Neural cell (in vitro differentiated cells): Measurements from ENCODE around the gene FAM32A. TPM values are rescaled to one million over a fixed set of nuclear protein-coding genes. Genes with fewer than 3 reads are reported as not detected.

ENCODE experiments used
- H2AFZ ChIP-seq: fragments of 200-600, 300-800 bp; sonication (generic), shearing (Covaris generic); 2 replicates; pipeline ENCODE4 v1.6.0; 2014; ENCODE audit warnings: low read depth, mild to moderate bottlenecking, antibody characterized with exemption, low read length, moderate library complexity
- H3F3A ChIP-seq: fragments of 200-600 bp; shearing (Covaris generic); 2 replicates; pipeline ENCODE4 v1.6.1; 2016; ENCODE audit warnings: mild to moderate bottlenecking, moderate library complexity, mixed read lengths, antibody characterized with exemption, low read length; ENCODE audit not compliant: insufficient read depth, poor library complexity, severe bottlenecking
- H3K27ac ChIP-seq: fragments of 200-600, 300-800 bp; sonication (generic), shearing (Covaris generic); 2 replicates; pipeline ENCODE4 v1.5.1; 2014; ENCODE audit warnings: mild to moderate bottlenecking, low read length, moderate library complexity
- H3K27me3 ChIP-seq: fragments of 300-800, 200-600 bp; sonication (generic), shearing (Covaris generic); 2 replicates; pipeline ENCODE4 v1.6.0; 2014; ENCODE audit warnings: mild to moderate bottlenecking, low read depth, low read length, moderate library complexity; ENCODE audit not compliant: insufficient read depth
- H3K36me3 ChIP-seq: fragments of 300-800, 200-600 bp; sonication (generic), shearing (Covaris generic); 2 replicates; pipeline ENCODE4 v1.5.1; 2014; ENCODE audit warnings: mild to moderate bottlenecking, antibody characterized with exemption, low read length, moderate library complexity; ENCODE audit not compliant: insufficient read depth
- H3K4me2 ChIP-seq: fragments of 300-800, 200-600 bp; sonication (generic), shearing (Covaris generic); 2 replicates; pipeline ENCODE4 v1.6.0; 2014; ENCODE audit warnings: mild to moderate bottlenecking, low read length
- H3K4me3 ChIP-seq: fragments of 300-800, 200-600 bp; sonication (generic), shearing (Covaris generic); 2 replicates; pipeline ENCODE4 v1.5.1; 2014; ENCODE audit warnings: mild to moderate bottlenecking, low read length, moderate library complexity
- H3K79me2 ChIP-seq: fragments of 200-600 bp; shearing (Covaris generic); replicated peaks from 2 replicates; pipeline ENCODE4 v1.6.0; 2014; ENCODE audit warnings: mild to moderate bottlenecking, low read length, moderate library complexity; ENCODE audit not compliant: insufficient read depth
- H3K9ac ChIP-seq: fragments of 300-800, 200-600 bp; sonication (generic), shearing (Covaris generic); 2 replicates; pipeline ENCODE4 v1.6.1; 2016; ENCODE audit warnings: mild to moderate bottlenecking, low read length, mixed read lengths
- H3K9me2 ChIP-seq: fragments of 200-600 bp; shearing (Covaris generic); 2 replicates; pipeline ENCODE4 v1.6.1; 2016; ENCODE audit warnings: mild to moderate bottlenecking, low read length, mixed read lengths; ENCODE audit not compliant: insufficient read depth
- H3K9me3 ChIP-seq: fragments of 200-600, 300-800 bp; sonication (generic), shearing (Covaris generic); 2 replicates; pipeline ENCODE4 v1.6.1; 2016; ENCODE audit warnings: mild to moderate bottlenecking, mixed run types, low read length, moderate library complexity, mixed read lengths
- H4K20me1 ChIP-seq: fragments of 200-600 bp; shearing (Covaris generic); 2 replicates; pipeline ENCODE4 v1.6.1; 2016; ENCODE audit warnings: mild to moderate bottlenecking, mixed run types; ENCODE audit not compliant: insufficient read depth
- EP300 ChIP-seq: fragments of 450-650 bp; conservative IDR thresholded peaks from 2 replicates; pipeline ENCODE4 v1.6.1; 2014; ENCODE audit warnings: antibody characterized with exemption, mild to moderate bottlenecking, moderate library complexity; ENCODE audit not compliant: poor library complexity, severe bottlenecking
- EZH2 ChIP-seq: fragments of 200-600, 300-800 bp; shearing (Covaris generic), sonication (generic); IDR thresholded peaks from 2 replicates; pipeline ENCODE4 v1.6.1; 2014; ENCODE audit warnings: antibody characterized with exemption, low read length, borderline replicate concordance, mild to moderate bottlenecking; ENCODE audit not compliant: insufficient read depth, poor library complexity, severe bottlenecking
- MXI1 ChIP-seq: fragments of 450-650 bp; conservative IDR thresholded peaks from 2 replicates; pipeline ENCODE4 v1.6.1; 2014; ENCODE audit warnings: antibody characterized with exemption, mild to moderate bottlenecking; ENCODE audit not compliant: poor library complexity, severe bottlenecking
- POLR2AphosphoS5 ChIP-seq: IDR thresholded peaks from 2 replicates; pipeline ENCODE4 v1.6.1; 2012
- RAD21 ChIP-seq: fragments of 450-650 bp; conservative IDR thresholded peaks from 2 replicates; pipeline ENCODE4 v1.6.1; 2014; ENCODE audit warnings: antibody characterized with exemption, mild to moderate bottlenecking, moderate library complexity
- SMC3 ChIP-seq: fragments of 450-650 bp; conservative IDR thresholded peaks from 2 replicates; pipeline ENCODE4 v1.6.1; 2014; ENCODE audit warnings: antibody characterized with exemption, mild to moderate bottlenecking, moderate library complexity; ENCODE audit not compliant: poor library complexity
- TAF1 ChIP-seq: IDR thresholded peaks from 2 replicates; pipeline ENCODE4 v1.6.1; 2012; ENCODE audit warnings: low read depth
- polyA plus RNA-seq: library from polyadenylated mRNA; depleted of rRNA; stranded (reverse); fragments of >200 nt; gene quantifications from 2 replicates; pipeline ENCODE4 v1.2.3, GENCODE V29; 2014
- TF ChIP-seq, protein P1 (sequence below): IDR thresholded peaks from 2 replicates; pipeline ENCODE4 v1.6.1; 2012; ENCODE audit warnings: borderline replicate concordance
- TF ChIP-seq, protein P2 (sequence below): fragments of 450-650 bp; IDR thresholded peaks from 2 replicates; pipeline ENCODE4 v1.5.1; 2014; ENCODE audit warnings: antibody characterized with exemption, mild to moderate bottlenecking, moderate library complexity; ENCODE audit not compliant: poor library complexity, severe bottlenecking

Gene FAM32A
- polyA plus RNA-seq, 1 donor from 2014 or later = 545 TPM

DNA sequence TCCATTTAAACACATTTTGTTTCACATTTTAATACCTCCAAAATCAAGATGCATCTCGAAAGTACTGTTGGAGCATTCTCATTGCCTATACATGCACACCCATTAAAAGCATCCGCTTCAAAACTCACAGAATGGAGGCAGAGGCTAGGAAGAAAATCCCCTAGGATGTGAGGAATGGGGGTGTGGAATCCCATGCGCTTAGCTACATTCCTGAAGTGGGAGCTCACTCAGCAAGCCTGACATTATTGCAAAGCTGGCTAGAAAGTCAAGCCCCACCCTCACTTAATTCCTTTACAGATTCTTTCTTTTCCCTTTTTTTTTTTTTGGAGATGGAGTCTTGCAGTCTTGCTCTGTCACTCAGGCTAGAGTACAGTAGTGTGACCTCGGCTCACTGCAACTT lies 4.6 kb upstream of the FAM32A start:
- H3K4me2 ChIP-seq = no peak overlapping the region
- H3K9me2 ChIP-seq = no peaks in the 10 kb centered on the region
- H4K20me1 ChIP-seq = no peaks in the 10 kb centered on the region
- H3K9ac ChIP-seq = no peak overlapping the region
- no peaks in the 10 kb centered on the region for H3F3A ChIP-seq
- no peaks in the 10 kb centered on the region for H3K9me3 ChIP-seq
- peaks cover 3% of the 10 kb centered on the region for H3K79me2 ChIP-seq
- no peak for TF ChIP-seq TAF1
- no peak for TF ChIP-seq POLR2AphosphoS5
- TF ChIP-seq, protein P1, sequence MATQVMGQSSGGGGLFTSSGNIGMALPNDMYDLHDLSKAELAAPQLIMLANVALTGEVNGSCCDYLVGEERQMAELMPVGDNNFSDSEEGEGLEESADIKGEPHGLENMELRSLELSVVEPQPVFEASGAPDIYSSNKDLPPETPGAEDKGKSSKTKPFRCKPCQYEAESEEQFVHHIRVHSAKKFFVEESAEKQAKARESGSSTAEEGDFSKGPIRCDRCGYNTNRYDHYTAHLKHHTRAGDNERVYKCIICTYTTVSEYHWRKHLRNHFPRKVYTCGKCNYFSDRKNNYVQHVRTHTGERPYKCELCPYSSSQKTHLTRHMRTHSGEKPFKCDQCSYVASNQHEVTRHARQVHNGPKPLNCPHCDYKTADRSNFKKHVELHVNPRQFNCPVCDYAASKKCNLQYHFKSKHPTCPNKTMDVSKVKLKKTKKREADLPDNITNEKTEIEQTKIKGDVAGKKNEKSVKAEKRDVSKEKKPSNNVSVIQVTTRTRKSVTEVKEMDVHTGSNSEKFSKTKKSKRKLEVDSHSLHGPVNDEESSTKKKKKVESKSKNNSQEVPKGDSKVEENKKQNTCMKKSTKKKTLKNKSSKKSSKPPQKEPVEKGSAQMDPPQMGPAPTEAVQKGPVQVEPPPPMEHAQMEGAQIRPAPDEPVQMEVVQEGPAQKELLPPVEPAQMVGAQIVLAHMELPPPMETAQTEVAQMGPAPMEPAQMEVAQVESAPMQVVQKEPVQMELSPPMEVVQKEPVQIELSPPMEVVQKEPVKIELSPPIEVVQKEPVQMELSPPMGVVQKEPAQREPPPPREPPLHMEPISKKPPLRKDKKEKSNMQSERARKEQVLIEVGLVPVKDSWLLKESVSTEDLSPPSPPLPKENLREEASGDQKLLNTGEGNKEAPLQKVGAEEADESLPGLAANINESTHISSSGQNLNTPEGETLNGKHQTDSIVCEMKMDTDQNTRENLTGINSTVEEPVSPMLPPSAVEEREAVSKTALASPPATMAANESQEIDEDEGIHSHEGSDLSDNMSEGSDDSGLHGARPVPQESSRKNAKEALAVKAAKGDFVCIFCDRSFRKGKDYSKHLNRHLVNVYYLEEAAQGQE = no peak
- TF ChIP-seq SMC3 = no peak
- H2AFZ ChIP-seq = no peak overlapping the region
- no peak overlapping the region for H3K4me3 ChIP-seq
- no peaks in the 10 kb centered on the region for H3K36me3 ChIP-seq
- no peak overlapping the region for H3K27ac ChIP-seq
- no peaks in the 10 kb centered on the region for H3K27me3 ChIP-seq

DNA sequence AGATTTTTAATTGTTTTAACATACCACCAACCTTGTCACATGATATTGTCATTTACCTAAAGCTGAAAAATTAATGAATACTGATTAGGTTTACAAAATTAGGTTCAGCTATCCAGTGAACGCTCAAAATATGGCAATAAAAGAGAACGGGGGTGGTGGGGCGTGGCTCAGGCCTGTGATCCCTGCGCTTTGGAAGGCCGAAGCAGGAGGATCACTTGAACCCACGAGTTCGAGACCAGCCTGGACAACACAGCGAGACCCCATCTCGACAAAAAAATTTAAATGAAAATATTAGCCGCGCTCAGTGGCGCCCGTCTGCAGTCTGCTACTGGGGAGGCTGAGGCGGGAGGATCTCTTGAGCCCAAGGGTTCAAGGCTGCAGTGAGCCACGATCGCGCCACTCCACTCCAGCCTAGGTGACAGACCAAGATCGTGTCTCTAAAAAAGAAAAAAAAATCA lies 516 bp upstream of the FAM32A start:
- Histone ChIP-seq H3K27ac (peak overlapping the region; percentile 82), H3K9me3 (no peaks in the 10 kb centered on the region), H3K27me3 (no peaks in the 10 kb centered on the region), H3K9me2 (no peaks in the 10 kb centered on the region), H2AFZ (peak overlapping the region; percentile 100), H3K4me3 (peak overlapping the region; percentile 82), H3K9ac (peak overlapping the region; percentile 66), H3F3A (no peaks in the 10 kb centered on the region), H3K36me3 (no peaks in the 10 kb centered on the region), H3K79me2 (peaks cover 21% of the 10 kb centered on the region), H3K4me2 (peak overlapping the region; percentile 83), H4K20me1 (no peaks in the 10 kb centered on the region)
- TF ChIP-seq EZH2 (no peak), SMC3 (no peak), RAD21 (no peak), MXI1 (no peak), EP300 (no peak), POLR2AphosphoS5 (no peak)
- TF ChIP-seq, protein P1 = no peak
- TF ChIP-seq, protein P2, sequence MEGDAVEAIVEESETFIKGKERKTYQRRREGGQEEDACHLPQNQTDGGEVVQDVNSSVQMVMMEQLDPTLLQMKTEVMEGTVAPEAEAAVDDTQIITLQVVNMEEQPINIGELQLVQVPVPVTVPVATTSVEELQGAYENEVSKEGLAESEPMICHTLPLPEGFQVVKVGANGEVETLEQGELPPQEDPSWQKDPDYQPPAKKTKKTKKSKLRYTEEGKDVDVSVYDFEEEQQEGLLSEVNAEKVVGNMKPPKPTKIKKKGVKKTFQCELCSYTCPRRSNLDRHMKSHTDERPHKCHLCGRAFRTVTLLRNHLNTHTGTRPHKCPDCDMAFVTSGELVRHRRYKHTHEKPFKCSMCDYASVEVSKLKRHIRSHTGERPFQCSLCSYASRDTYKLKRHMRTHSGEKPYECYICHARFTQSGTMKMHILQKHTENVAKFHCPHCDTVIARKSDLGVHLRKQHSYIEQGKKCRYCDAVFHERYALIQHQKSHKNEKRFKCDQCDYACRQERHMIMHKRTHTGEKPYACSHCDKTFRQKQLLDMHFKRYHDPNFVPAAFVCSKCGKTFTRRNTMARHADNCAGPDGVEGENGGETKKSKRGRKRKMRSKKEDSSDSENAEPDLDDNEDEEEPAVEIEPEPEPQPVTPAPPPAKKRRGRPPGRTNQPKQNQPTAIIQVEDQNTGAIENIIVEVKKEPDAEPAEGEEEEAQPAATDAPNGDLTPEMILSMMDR = no peak
